ENCODE measurements around the gene NUDT11.

- no peak for TF ChIP-seq CTCF (IDR thresholded peaks at IDR 0.05; ENCODE audit: low read depth, low read length, poor library complexity, severe bottlenecking)
- no peak for TF ChIP-seq EZH2phosphoT487 (IDR thresholded peaks at IDR 0.05; ENCODE audit: borderline replicate concordance, low read length)
These were observed 40.1 kb downstream of the NUDT11 start for GRCh38 chrX:51456246-51456645.
